Astrocyte (in vitro differentiated cells and primary cell): ENCODE data around the gene EGFL8. TPM values are rescaled to one million over a fixed set of nuclear protein-coding genes. Genes with fewer than 3 reads are reported as not detected.

ENCODE experiments used
- DNase-seq: peaks from one replicate; pipeline ENCODE4 v3.0.0-alpha.2; 2010; ENCODE audit warnings: low read depth
- FAIRE-seq: peaks from 2 replicates; lab custom pipeline; 2011; peaks lifted over from hg19 to GRCh38; lab: Jason Lieb, UNC
- H2AFZ ChIP-seq: 2 replicates; pipeline ENCODE4 v1.6.0; 2012; ENCODE audit warnings: low read depth, low read length, inconsistent platforms
- H3K27ac ChIP-seq: 2 replicates; pipeline ENCODE4 v1.5.1; 2011; ENCODE audit warnings: low read depth, low read length, inconsistent platforms
- H3K27me3 ChIP-seq: 2 replicates; pipeline ENCODE4 v1.6.0; 2011; ENCODE audit warnings: low read length, inconsistent platforms; ENCODE audit not compliant: insufficient read depth
- H3K36me3 ChIP-seq: 2 replicates; pipeline ENCODE4 v1.5.1; 2011; ENCODE audit warnings: low read length, inconsistent platforms; ENCODE audit not compliant: insufficient read depth
- H3K4me1 ChIP-seq: 2 replicates; pipeline ENCODE4 v1.5.1; 2011; ENCODE audit warnings: low read length, inconsistent platforms; ENCODE audit not compliant: insufficient read depth
- H3K4me2 ChIP-seq: 2 replicates; pipeline ENCODE4 v1.6.0; 2012; ENCODE audit warnings: low read length, inconsistent platforms
- H3K4me3 ChIP-seq: 2 replicates; pipeline ENCODE4 v1.5.1; 2011; ENCODE audit warnings: low read depth, mild to moderate bottlenecking, low read length, inconsistent platforms; ENCODE audit not compliant: insufficient read depth
- H3K79me2 ChIP-seq: 2 replicates; pipeline ENCODE4 v1.6.0; 2012; ENCODE audit warnings: mild to moderate bottlenecking, low read length, inconsistent platforms; ENCODE audit not compliant: insufficient read depth
- H3K9ac ChIP-seq: 2 replicates; pipeline ENCODE4 v1.6.0; 2012; ENCODE audit warnings: mild to moderate bottlenecking, low read length, inconsistent platforms
- H3K9me3 ChIP-seq: 2 replicates; pipeline ENCODE4 v1.5.1; 2012; ENCODE audit warnings: low read depth, mild to moderate bottlenecking, low read length, inconsistent platforms; ENCODE audit not compliant: insufficient read depth
- H4K20me1 ChIP-seq: 2 replicates; pipeline ENCODE4 v1.6.0; 2012; ENCODE audit warnings: low read length, inconsistent platforms; ENCODE audit not compliant: insufficient read depth
- H3K27ac Mint-ChIP-seq: one replicate; pipeline ENCODE4 v1.8.0; 2021; ENCODE audit warnings: mild to moderate bottlenecking, mixed read lengths; ENCODE audit not compliant: unreplicated experiment
- H3K27me3 Mint-ChIP-seq: one replicate; pipeline ENCODE4 v1.8.0; 2021; ENCODE audit warnings: low read depth, mixed read lengths; ENCODE audit not compliant: unreplicated experiment
- H3K36me3 Mint-ChIP-seq: one replicate; pipeline ENCODE4 v1.8.0; 2021; ENCODE audit warnings: low read depth, mixed read lengths; ENCODE audit not compliant: unreplicated experiment
- H3K4me1 Mint-ChIP-seq: one replicate; pipeline ENCODE4 v1.8.0; 2021; ENCODE audit warnings: low read depth, mixed read lengths; ENCODE audit not compliant: unreplicated experiment
- H3K4me3 Mint-ChIP-seq: one replicate; pipeline ENCODE4 v1.8.0; 2021; ENCODE audit warnings: mild to moderate bottlenecking, moderate library complexity, mixed read lengths; ENCODE audit not compliant: unreplicated experiment
- H3K9me3 Mint-ChIP-seq: one replicate; pipeline ENCODE4 v1.8.0; 2021; ENCODE audit warnings: mild to moderate bottlenecking, mixed read lengths; ENCODE audit not compliant: unreplicated experiment
- EZH2 ChIP-seq: IDR thresholded peaks from 2 replicates; pipeline ENCODE4 v1.6.1; 2012; ENCODE audit warnings: mild to moderate bottlenecking, low read length, inconsistent platforms; ENCODE audit not compliant: insufficient read depth
- total RNA-seq: library from RNA; stranded (reverse); gene quantifications from 2 replicates; pipeline ENCODE4 v1.2.1, GENCODE V29; 2021
- TF ChIP-seq, protein P1 (sequence below): IDR thresholded peaks from 2 replicates; pipeline ENCODE4 v1.5.1; 2011; ENCODE audit warnings: low read depth, mild to moderate bottlenecking, inconsistent platforms, low read length, moderate library complexity; ENCODE audit not compliant: insufficient read depth

Gene EGFL8
- total RNA-seq, 1 donor from 2014 or later = 13.3 TPM

DNA sequence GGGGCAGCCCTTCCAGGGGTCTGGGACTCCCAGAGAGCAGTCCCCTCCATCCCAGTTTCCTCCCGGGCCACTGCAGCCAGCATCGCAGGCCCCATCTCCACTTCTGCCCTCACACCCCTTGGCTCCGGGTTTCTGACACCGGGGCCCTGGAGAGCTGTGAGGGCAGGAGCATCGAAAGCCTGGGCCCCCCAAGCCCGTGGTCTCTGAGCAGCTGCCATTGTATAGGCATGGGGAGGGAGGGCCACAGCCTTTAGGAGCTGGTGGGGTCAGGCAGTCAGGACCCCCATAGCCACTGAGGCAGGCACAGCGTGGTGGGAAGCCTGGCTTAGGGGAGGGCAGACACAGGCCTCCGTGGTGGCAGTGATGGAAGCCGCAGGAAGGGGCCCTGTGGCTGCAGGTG is 37.8 kb downstream of the EGFL8 start:
- DNase-seq = no peak
- TF ChIP-seq EZH2 = no peak
- TF ChIP-seq, protein P1, sequence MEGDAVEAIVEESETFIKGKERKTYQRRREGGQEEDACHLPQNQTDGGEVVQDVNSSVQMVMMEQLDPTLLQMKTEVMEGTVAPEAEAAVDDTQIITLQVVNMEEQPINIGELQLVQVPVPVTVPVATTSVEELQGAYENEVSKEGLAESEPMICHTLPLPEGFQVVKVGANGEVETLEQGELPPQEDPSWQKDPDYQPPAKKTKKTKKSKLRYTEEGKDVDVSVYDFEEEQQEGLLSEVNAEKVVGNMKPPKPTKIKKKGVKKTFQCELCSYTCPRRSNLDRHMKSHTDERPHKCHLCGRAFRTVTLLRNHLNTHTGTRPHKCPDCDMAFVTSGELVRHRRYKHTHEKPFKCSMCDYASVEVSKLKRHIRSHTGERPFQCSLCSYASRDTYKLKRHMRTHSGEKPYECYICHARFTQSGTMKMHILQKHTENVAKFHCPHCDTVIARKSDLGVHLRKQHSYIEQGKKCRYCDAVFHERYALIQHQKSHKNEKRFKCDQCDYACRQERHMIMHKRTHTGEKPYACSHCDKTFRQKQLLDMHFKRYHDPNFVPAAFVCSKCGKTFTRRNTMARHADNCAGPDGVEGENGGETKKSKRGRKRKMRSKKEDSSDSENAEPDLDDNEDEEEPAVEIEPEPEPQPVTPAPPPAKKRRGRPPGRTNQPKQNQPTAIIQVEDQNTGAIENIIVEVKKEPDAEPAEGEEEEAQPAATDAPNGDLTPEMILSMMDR = no peak

DNA sequence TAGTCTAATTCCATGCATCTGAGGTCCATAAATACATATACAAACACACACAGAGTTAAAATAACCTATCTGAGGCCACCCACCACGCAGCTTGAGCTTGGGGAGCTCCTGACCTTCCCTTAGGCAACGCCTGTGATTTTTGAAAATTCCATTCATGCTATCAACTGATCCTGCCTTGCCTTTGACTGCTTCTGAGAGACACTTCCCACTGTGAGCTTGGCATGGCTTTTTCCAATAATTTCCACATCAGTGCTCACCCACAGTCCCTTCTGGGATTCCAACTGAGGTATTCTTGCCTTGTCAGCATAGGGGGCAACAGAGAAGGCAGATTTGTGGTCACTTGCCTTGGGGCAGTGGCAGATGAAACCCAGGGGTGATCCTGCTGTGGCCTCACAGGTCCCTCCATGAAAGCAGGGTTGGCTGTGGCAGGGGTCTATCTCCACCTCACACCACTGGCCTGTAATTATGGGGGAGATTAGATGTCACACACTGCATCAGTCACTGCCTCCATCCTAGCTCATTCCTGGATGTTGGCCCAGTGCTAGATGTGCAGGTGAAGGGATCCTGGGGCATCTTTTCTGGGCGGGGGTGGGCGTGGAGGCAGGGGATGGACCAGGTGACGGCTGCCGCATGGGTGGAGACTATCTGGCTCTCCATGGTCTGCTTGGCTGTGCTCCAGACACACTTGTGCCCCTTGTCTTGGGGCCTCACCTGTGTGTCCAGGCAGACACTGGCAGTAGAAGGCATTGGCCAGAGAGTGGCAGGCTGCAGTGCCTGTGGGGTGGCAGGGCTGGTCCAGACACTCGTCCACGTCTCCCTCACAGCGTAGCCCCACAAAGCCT is 39.3 kb downstream of the EGFL8 start:
- Histone ChIP-seq H3K4me3 (no peak overlapping the region), H3K4me2 (no peak overlapping the region), H2AFZ (no peak overlapping the region), H3K9me3 (no peaks in the 10 kb centered on the region), H3K27me3 (no peaks in the 10 kb centered on the region), H4K20me1 (no peaks in the 10 kb centered on the region), H3K36me3 (no peaks in the 10 kb centered on the region), H3K4me1 (no peaks in the 10 kb centered on the region), H3K27ac (no peak overlapping the region), H3K79me2 (no peaks in the 10 kb centered on the region), H3K9ac (no peak overlapping the region)
- Mint-ChIP-seq H3K9me3 (peaks cover 2% of the 10 kb centered on the region), H3K36me3 (peaks cover 3% of the 10 kb centered on the region), H3K27me3 (peaks cover 28% of the 10 kb centered on the region), H3K27ac (no peak overlapping the region), H3K4me3 (no peak overlapping the region), H3K4me1 (no peaks in the 10 kb centered on the region)
- FAIRE-seq (no peak), DNase-seq (no peak)
- TF ChIP-seq, protein P1 = no peak
- TF ChIP-seq EZH2 = no peak

More for the DNA sequence above, 37.8 kb downstream of the EGFL8 start:
- peaks cover 2% of the 10 kb centered on the region for H3K9me3 Mint-ChIP-seq
- H3K9me3 ChIP-seq = no peaks in the 10 kb centered on the region
- no peaks in the 10 kb centered on the region for H4K20me1 ChIP-seq
- peaks cover 28% of the 10 kb centered on the region for H3K27me3 Mint-ChIP-seq
- no peak overlapping the region for H3K9ac ChIP-seq
- H3K4me3 Mint-ChIP-seq = no peak overlapping the region
- no peaks in the 10 kb centered on the region for H3K27me3 ChIP-seq
- peaks cover 2% of the 10 kb centered on the region for H3K4me1 ChIP-seq
- H2AFZ ChIP-seq = no peak overlapping the region
- H3K4me1 Mint-ChIP-seq = no peaks in the 10 kb centered on the region
- FAIRE-seq = no peak
- H3K27ac ChIP-seq = no peak overlapping the region
- no peak overlapping the region for H3K4me3 ChIP-seq
- H3K4me2 ChIP-seq = no peak overlapping the region
- H3K36me3 Mint-ChIP-seq = peaks cover 3% of the 10 kb centered on the region
- H3K27ac Mint-ChIP-seq = no peak overlapping the region
- no peaks in the 10 kb centered on the region for H3K79me2 ChIP-seq
- H3K36me3 ChIP-seq = no peaks in the 10 kb centered on the region

DNA sequence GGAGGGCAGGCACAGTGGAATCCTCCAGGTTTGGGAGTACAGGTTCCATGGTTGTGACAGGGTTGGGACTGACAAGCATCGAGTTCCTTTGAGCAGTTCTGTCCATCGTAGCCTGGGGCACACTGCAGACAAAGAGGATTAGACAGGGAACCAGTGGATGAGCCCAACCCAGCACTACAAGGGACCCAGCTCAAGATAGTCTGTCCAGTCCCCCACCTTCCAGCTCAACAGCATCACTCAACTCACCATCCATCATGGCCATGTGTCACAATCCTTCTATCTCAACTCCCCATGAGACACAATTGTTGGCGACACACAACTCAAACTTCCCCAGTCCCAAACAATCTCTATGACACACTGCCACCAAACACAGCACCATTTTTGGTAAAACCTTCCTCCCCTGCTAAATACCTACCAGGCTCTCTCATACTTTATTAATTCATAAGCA is 39.9 kb downstream of the EGFL8 start:
- H3K27ac Mint-ChIP-seq = no peak overlapping the region
- no peak overlapping the region for H3K4me3 Mint-ChIP-seq
- peaks cover 2% of the 10 kb centered on the region for H3K9me3 Mint-ChIP-seq
- TF ChIP-seq EZH2 = no peak
- TF ChIP-seq, protein P1 = no peak
- Histone ChIP-seq H3K27ac (no peak overlapping the region), H2AFZ (no peak overlapping the region), H3K27me3 (no peaks in the 10 kb centered on the region), H3K36me3 (no peaks in the 10 kb centered on the region), H3K79me2 (no peaks in the 10 kb centered on the region), H3K9ac (no peak overlapping the region), H3K4me1 (no peaks in the 10 kb centered on the region), H3K4me2 (no peak overlapping the region), H3K4me3 (no peak overlapping the region), H3K9me3 (no peaks in the 10 kb centered on the region), H4K20me1 (no peaks in the 10 kb centered on the region)
- no peak for FAIRE-seq
- H3K27me3 Mint-ChIP-seq = peaks cover 28% of the 10 kb centered on the region
- no peak for DNase-seq
- H3K36me3 Mint-ChIP-seq = peaks cover 3% of the 10 kb centered on the region
- H3K4me1 Mint-ChIP-seq = no peaks in the 10 kb centered on the region
